Measurements from ENCODE around the gene ZNF548.

ZNF548 gene

GRCh38 chr19:57403737-57404563 lies 14.3 kb downstream of the ZNF548 start:
- DNase-seq: no peak

- peak; percentile 47 for DNase-seq
These were observed 17.0 kb downstream of the ZNF548 start for GRCh38 chr19:57406516-57407123.

- peak; percentile 92 for DNase-seq
These were observed 21.4 kb downstream of the ZNF548 start, which contains the start of gene ZNF17 for GRCh38 chr19:57410877-57411671. TSS of gene ZNF17 (plus strand) at chr19:57411161. CDS start at chr19:57413616, 2,455 bp downstream.

GRCh38 chr19:57419439-57419838 lies 29.8 kb downstream of the ZNF548 start:
- no peak for DNase-seq

- DNase-seq: no peak
These were observed 31.4 kb downstream of the ZNF548 start for GRCh38 chr19:57421037-57421436.

GRCh38 chr19:57434386-57435061 lies 44.9 kb downstream of the ZNF548 start:
- no peak for DNase-seq

GRCh38 chr19:57435062-57435978 lies 45.7 kb downstream of the ZNF548 start, which contains the start of gene ZNF749:
TSS of gene ZNF749 (plus strand) at chr19:57435325. CDS start at chr19:57435579, 254 bp downstream.
- peak; percentile 98 for DNase-seq

- no peak for DNase-seq
These were observed 46.8 kb downstream of the ZNF548 start for GRCh38 chr19:57436417-57436816.

- peak; percentile 56 for DNase-seq
These were observed 48.3 kb downstream of the ZNF548 start for GRCh38 chr19:57437931-57438330.

- DNase-seq: no peak
These were observed 49.3 kb downstream of the ZNF548 start for GRCh38 chr19:57438925-57439324.

GRCh38 chr19:57441979-57442752 lies 52.5 kb downstream of the ZNF548 start:
- DNase-seq: no peak

GRCh38 chr19:57443121-57443696 lies 53.6 kb downstream of the ZNF548 start:
- DNase-seq: no peak

- no peak for DNase-seq
These were observed 62.7 kb downstream of the ZNF548 start for GRCh38 chr19:57452307-57452706.

Data from EL (cell line).